GM23338 (cell line): ENCODE data around the gene COQ6.
"Not testable (repeated sequence)": the region's sequence is repeated elsewhere in the genome, so short reads cannot be mapped to it uniquely, and the experiment has no call there.

Experiments
- CREB1 ChIP-seq: fragments of 250-450 bp; sonication (Bioruptor Pico); IDR thresholded peaks from 2 replicates; pipeline ENCODE4 v1.5.0; 2020; ENCODE audit warnings: low read depth, mild to moderate bottlenecking, moderate library complexity
- EZH2 ChIP-seq: fragments of 200-600 bp; sonication (generic); IDR thresholded peaks from one replicate; pipeline ENCODE4 v1.8.0; 2017; ENCODE audit warnings: antibody characterized with exemption, mild to moderate bottlenecking, low read depth; ENCODE audit not compliant: unreplicated experiment
- EZH2phosphoT487 ChIP-seq: fragments of 200-600 bp; sonication (generic); IDR thresholded peaks from one replicate; pipeline ENCODE4 v1.8.1; 2018; ENCODE audit warnings: antibody characterized with exemption; ENCODE audit not compliant: unreplicated experiment
- JUNB ChIP-seq: IDR thresholded peaks from one replicate; pipeline ENCODE4 v1.6.1; 2016; ENCODE audit warnings: antibody characterized with exemption; ENCODE audit not compliant: unreplicated experiment
- NANOG ChIP-seq: IDR thresholded peaks from 2 replicates; pipeline ENCODE4 v1.6.1; 2016; ENCODE audit warnings: antibody characterized with exemption, borderline replicate concordance
- POLR2AphosphoS5 ChIP-seq: IDR thresholded peaks from 2 replicates; pipeline ENCODE4 v1.6.1; 2016; ENCODE audit warnings: antibody characterized with exemption, low read depth
- STAT1 ChIP-seq: IDR thresholded peaks from one replicate; pipeline ENCODE4 v1.6.1; 2016; ENCODE audit warnings: antibody characterized with exemption; ENCODE audit not compliant: unreplicated experiment
- ZNF114 ChIP-seq: fragments of 250-450 bp; sonication (Bioruptor Pico); IDR thresholded peaks from 2 replicates; pipeline ENCODE4 v1.5.0; 2020; ENCODE audit warnings: mild to moderate bottlenecking, moderate library complexity
- ZNF331 ChIP-seq: fragments of 250-450 bp; sonication (Bioruptor Pico); IDR thresholded peaks from 2 replicates; pipeline ENCODE4 v1.5.0; 2020; ENCODE audit warnings: low read depth, mild to moderate bottlenecking, moderate library complexity
- TF ChIP-seq, protein P1 (sequence below), 2 experiments: fragments of 200-600 bp in 1 of 2; sonication (generic) in 1 of 2; conservative IDR thresholded peaks; 2 replicates each; pipeline versions ENCODE4 v1.5.1 to v1.6.1; 2016 to 2017; ENCODE audit warnings: antibody characterized with exemption in 2 of 2, low read depth in 2 of 2, mild to moderate bottlenecking in 2 of 2, moderate library complexity in 1 of 2
- TF ChIP-seq, protein P2 (sequence below): IDR thresholded peaks from one replicate; pipeline ENCODE4 v1.6.1; 2018; ENCODE audit warnings: antibody characterized with exemption; ENCODE audit not compliant: unreplicated experiment
- TF ChIP-seq, protein P3 (sequence below): IDR thresholded peaks from 2 replicates; pipeline ENCODE4 v1.6.1; 2016; ENCODE audit warnings: antibody characterized with exemption
- TF ChIP-seq, protein P4 (sequence below): fragments of 250-450 bp; sonication (Bioruptor Pico); IDR thresholded peaks from 2 replicates; pipeline ENCODE4 v1.5.0; 2020; ENCODE audit warnings: mild to moderate bottlenecking, moderate library complexity

DNA sequence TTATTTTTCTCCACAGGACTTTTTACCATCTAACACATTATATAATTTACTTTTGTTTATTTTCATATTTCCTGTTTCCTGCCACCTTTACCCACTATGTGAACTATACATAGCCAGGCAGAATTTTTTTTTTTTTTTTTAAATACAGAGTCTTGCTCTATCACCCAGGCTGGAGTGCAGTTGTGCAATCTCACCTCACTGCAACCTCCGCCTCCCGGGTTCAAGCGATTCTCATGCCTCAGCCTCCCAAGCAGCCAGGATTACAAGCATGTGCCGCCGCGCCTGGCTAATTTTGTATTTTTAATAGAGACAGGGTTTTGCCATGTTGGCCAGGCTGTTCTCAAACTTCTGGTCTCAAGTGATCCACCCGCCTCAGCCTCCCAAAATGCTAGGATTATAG is 44.8 kb downstream of the COQ6 start:
- not testable (repeated sequence) for TF ChIP-seq CREB1 (CRISPR knock-in tag); EZH2; EZH2phosphoT487; POLR2AphosphoS5; JUNB; ZNF331 (CRISPR knock-in tag); NANOG; ZNF114 (CRISPR knock-in tag); STAT1
- TF ChIP-seq, protein P1, sequence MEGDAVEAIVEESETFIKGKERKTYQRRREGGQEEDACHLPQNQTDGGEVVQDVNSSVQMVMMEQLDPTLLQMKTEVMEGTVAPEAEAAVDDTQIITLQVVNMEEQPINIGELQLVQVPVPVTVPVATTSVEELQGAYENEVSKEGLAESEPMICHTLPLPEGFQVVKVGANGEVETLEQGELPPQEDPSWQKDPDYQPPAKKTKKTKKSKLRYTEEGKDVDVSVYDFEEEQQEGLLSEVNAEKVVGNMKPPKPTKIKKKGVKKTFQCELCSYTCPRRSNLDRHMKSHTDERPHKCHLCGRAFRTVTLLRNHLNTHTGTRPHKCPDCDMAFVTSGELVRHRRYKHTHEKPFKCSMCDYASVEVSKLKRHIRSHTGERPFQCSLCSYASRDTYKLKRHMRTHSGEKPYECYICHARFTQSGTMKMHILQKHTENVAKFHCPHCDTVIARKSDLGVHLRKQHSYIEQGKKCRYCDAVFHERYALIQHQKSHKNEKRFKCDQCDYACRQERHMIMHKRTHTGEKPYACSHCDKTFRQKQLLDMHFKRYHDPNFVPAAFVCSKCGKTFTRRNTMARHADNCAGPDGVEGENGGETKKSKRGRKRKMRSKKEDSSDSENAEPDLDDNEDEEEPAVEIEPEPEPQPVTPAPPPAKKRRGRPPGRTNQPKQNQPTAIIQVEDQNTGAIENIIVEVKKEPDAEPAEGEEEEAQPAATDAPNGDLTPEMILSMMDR (conservative IDR thresholded peaks at IDR 0.05; ENCODE audit: low read depth in 2 of 2), result not testable (repeated sequence)
- TF ChIP-seq, protein P2, sequence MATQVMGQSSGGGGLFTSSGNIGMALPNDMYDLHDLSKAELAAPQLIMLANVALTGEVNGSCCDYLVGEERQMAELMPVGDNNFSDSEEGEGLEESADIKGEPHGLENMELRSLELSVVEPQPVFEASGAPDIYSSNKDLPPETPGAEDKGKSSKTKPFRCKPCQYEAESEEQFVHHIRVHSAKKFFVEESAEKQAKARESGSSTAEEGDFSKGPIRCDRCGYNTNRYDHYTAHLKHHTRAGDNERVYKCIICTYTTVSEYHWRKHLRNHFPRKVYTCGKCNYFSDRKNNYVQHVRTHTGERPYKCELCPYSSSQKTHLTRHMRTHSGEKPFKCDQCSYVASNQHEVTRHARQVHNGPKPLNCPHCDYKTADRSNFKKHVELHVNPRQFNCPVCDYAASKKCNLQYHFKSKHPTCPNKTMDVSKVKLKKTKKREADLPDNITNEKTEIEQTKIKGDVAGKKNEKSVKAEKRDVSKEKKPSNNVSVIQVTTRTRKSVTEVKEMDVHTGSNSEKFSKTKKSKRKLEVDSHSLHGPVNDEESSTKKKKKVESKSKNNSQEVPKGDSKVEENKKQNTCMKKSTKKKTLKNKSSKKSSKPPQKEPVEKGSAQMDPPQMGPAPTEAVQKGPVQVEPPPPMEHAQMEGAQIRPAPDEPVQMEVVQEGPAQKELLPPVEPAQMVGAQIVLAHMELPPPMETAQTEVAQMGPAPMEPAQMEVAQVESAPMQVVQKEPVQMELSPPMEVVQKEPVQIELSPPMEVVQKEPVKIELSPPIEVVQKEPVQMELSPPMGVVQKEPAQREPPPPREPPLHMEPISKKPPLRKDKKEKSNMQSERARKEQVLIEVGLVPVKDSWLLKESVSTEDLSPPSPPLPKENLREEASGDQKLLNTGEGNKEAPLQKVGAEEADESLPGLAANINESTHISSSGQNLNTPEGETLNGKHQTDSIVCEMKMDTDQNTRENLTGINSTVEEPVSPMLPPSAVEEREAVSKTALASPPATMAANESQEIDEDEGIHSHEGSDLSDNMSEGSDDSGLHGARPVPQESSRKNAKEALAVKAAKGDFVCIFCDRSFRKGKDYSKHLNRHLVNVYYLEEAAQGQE, result not testable (repeated sequence)
- TF ChIP-seq, protein P3, sequence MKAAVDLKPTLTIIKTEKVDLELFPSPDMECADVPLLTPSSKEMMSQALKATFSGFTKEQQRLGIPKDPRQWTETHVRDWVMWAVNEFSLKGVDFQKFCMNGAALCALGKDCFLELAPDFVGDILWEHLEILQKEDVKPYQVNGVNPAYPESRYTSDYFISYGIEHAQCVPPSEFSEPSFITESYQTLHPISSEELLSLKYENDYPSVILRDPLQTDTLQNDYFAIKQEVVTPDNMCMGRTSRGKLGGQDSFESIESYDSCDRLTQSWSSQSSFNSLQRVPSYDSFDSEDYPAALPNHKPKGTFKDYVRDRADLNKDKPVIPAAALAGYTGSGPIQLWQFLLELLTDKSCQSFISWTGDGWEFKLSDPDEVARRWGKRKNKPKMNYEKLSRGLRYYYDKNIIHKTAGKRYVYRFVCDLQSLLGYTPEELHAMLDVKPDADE, result not testable (repeated sequence)
- TF ChIP-seq, protein P4, sequence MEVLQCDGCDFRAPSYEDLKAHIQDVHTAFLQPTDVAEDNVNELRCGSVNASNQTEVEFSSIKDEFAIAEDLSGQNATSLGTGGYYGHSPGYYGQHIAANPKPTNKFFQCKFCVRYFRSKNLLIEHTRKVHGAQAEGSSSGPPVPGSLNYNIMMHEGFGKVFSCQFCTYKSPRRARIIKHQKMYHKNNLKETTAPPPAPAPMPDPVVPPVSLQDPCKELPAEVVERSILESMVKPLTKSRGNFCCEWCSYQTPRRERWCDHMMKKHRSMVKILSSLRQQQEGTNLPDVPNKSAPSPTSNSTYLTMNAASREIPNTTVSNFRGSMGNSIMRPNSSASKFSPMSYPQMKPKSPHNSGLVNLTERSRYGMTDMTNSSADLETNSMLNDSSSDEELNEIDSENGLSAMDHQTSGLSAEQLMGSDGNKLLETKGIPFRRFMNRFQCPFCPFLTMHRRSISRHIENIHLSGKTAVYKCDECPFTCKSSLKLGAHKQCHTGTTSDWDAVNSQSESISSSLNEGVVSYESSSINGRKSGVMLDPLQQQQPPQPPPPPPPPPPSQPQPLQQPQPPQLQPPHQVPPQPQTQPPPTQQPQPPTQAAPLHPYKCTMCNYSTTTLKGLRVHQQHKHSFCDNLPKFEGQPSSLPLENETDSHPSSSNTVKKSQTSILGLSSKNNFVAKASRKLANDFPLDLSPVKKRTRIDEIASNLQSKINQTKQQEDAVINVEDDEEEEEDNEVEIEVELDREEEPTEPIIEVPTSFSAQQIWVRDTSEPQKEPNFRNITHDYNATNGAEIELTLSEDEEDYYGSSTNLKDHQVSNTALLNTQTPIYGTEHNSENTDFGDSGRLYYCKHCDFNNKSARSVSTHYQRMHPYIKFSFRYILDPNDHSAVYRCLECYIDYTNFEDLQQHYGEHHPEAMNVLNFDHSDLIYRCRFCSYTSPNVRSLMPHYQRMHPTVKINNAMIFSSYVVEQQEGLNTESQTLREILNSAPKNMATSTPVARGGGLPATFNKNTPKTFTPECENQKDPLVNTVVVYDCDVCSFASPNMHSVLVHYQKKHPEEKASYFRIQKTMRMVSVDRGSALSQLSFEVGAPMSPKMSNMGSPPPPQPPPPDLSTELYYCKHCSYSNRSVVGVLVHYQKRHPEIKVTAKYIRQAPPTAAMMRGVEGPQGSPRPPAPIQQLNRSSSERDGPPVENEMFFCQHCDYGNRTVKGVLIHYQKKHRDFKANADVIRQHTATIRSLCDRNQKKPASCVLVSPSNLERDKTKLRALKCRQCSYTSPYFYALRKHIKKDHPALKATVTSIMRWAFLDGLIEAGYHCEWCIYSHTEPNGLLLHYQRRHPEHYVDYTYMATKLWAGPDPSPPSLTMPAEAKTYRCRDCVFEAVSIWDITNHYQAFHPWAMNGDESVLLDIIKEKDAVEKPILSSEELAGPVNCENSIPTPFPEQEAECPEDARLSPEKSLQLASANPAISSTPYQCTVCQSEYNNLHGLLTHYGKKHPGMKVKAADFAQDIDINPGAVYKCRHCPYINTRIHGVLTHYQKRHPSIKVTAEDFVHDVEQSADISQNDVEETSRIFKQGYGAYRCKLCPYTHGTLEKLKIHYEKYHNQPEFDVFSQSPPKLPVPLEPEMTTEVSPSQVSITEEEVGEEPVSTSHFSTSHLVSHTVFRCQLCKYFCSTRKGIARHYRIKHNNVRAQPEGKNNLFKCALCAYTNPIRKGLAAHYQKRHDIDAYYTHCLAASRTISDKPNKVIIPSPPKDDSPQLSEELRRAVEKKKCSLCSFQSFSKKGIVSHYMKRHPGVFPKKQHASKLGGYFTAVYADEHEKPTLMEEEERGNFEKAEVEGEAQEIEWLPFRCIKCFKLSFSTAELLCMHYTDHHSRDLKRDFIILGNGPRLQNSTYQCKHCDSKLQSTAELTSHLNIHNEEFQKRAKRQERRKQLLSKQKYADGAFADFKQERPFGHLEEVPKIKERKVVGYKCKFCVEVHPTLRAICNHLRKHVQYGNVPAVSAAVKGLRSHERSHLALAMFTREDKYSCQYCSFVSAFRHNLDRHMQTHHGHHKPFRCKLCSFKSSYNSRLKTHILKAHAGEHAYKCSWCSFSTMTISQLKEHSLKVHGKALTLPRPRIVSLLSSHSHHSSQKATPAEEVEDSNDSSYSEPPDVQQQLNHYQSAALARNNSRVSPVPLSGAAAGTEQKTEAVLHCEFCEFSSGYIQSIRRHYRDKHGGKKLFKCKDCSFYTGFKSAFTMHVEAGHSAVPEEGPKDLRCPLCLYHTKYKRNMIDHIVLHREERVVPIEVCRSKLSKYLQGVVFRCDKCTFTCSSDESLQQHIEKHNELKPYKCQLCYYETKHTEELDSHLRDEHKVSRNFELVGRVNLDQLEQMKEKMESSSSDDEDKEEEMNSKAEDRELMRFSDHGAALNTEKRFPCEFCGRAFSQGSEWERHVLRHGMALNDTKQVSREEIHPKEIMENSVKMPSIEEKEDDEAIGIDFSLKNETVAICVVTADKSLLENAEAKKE (CRISPR knock-in tag), result not testable (repeated sequence)
